ENCODE data around the gene ZDHHC9. TPM values are rescaled to one million over a fixed set of nuclear protein-coding genes. Genes with fewer than 3 reads are reported as not detected.

ZDHHC9 gene
- total RNA-seq, 1 donor from 2014 or later, result 19.2 TPM

- H3K4me3 ChIP-seq, result no peak overlapping the region
- H3K27ac ChIP-seq, result no peak overlapping the region
- intact Hi-C loops (cut with DNase I), result no loop called here
- TF ChIP-seq POLR2AphosphoS5 (IDR thresholded peaks at IDR 0.05; ENCODE audit: insufficient read depth in 1 of 2, low read depth in 1 of 2) (no peak), POLR2A (IDR thresholded peaks at IDR 0.05) (no peak), CTCF (IDR thresholded peaks at IDR 0.05) (no peak)
- peak in 1 of 2 donors; percentile 77 for DNase-seq (ENCODE audit: extremely low spot score in 2 of 2)
- no peaks in the 10 kb centered on the region for H3K4me1 ChIP-seq
- no peaks in the 10 kb centered on the region for H3K9me3 ChIP-seq
- no peaks in the 10 kb centered on the region for H3K36me3 ChIP-seq
- no peaks in the 10 kb centered on the region for H3K27me3 ChIP-seq
Observed at GRCh38 chrX:129797251-129797906, 46.3 kb downstream of the ZDHHC9 start.

GRCh38 chrX:129795584-129795983 lies 48.1 kb downstream of the ZDHHC9 start:
- Histone ChIP-seq H3K27me3 (no peaks in the 10 kb centered on the region), H3K4me3 (no peak overlapping the region), H3K4me1 (no peaks in the 10 kb centered on the region), H3K27ac (no peak overlapping the region), H3K9me3 (no peaks in the 10 kb centered on the region), H3K36me3 (no peaks in the 10 kb centered on the region)
- TF ChIP-seq POLR2AphosphoS5 (IDR thresholded peaks at IDR 0.05; ENCODE audit: insufficient read depth in 1 of 2, low read depth in 1 of 2), result no peak
- no peak for TF ChIP-seq POLR2A (IDR thresholded peaks at IDR 0.05)
- no peak for TF ChIP-seq CTCF (IDR thresholded peaks at IDR 0.05)
- DNase-seq (ENCODE audit: extremely low spot score in 2 of 2), result no peak
- intact Hi-C loops (cut with DNase I), result no loop called here

GRCh38 chrX:129793604-129794191 lies 50.0 kb downstream of the ZDHHC9 start:
- Histone ChIP-seq H3K9me3 (no peaks in the 10 kb centered on the region), H3K36me3 (no peaks in the 10 kb centered on the region), H3K4me3 (no peak overlapping the region), H3K27me3 (no peaks in the 10 kb centered on the region), H3K27ac (no peak overlapping the region), H3K4me1 (no peaks in the 10 kb centered on the region)
- DNase-seq (ENCODE audit: extremely low spot score in 2 of 2), result no peak
- no peak for TF ChIP-seq CTCF (IDR thresholded peaks at IDR 0.05)
- TF ChIP-seq POLR2A (IDR thresholded peaks at IDR 0.05), result no peak
- TF ChIP-seq POLR2AphosphoS5 (IDR thresholded peaks at IDR 0.05; ENCODE audit: insufficient read depth in 1 of 2, low read depth in 1 of 2), result no peak
- intact Hi-C loops (cut with DNase I), result no loop called here

- no peaks in the 10 kb centered on the region for H3K36me3 ChIP-seq
- H3K27me3 ChIP-seq, result no peaks in the 10 kb centered on the region
- H3K4me3 ChIP-seq, result no peak overlapping the region
- intact Hi-C loops (cut with DNase I), result no loop called here
- H3K4me1 ChIP-seq, result no peaks in the 10 kb centered on the region
- no peaks in the 10 kb centered on the region for H3K9me3 ChIP-seq
- no peak for DNase-seq (ENCODE audit: extremely low spot score in 2 of 2)
- no peak for TF ChIP-seq POLR2A (IDR thresholded peaks at IDR 0.05)
- no peak for TF ChIP-seq CTCF (IDR thresholded peaks at IDR 0.05)
- no peak for TF ChIP-seq POLR2AphosphoS5 (IDR thresholded peaks at IDR 0.05; ENCODE audit: insufficient read depth in 1 of 2, low read depth in 1 of 2)
- H3K27ac ChIP-seq, result no peak overlapping the region
Observed at GRCh38 chrX:129792586-129793291, 50.9 kb downstream of the ZDHHC9 start.

All from vagina (tissue), 2 donors.